Spleen (tissue), 7 donors: ENCODE results near the gene TP73.

Source experiments
- CTCF ChIP-seq, 11 experiments: fragments of 200-600 bp in 7 of 11; fragments of 450-650 bp in 4 of 11; sonication (generic) in 4 of 11; IDR thresholded peaks in 8 of 11; conservative IDR thresholded peaks in 3 of 11; 1 replicate in 7 of 11; 2 replicates in 4 of 11; pipeline versions ENCODE4 v1.4.0 to v1.8.0; 2016 to 2021; ENCODE audit warnings: antibody characterized with exemption in 11 of 11, inconsistent platforms in 4 of 11, mild to moderate bottlenecking in 1 of 11
- POLR2A ChIP-seq, 3 donors: fragments of 450-650 bp; IDR thresholded peaks; one replicate each; pipeline ENCODE4 v1.5.1; 2017; ENCODE audit warnings: antibody characterized with exemption in 3 of 3, mild to moderate bottlenecking in 1 of 3
- donor health status: DM: no; HTN: no; CAD: no; lungs with moderate emphysema.
- donor health status: DM: no; HTN: no; CAD: no.
- donor health status: DM: no; HTN: no; CAD: no.

- TF ChIP-seq POLR2A (IDR thresholded peaks at IDR 0.05), result no peak
- no peak for TF ChIP-seq CTCF (IDR thresholded peaks at IDR 0.05 in 8 of 11, conservative IDR thresholded peaks at IDR 0.05 in 3 of 11)
Observed at GRCh38 chr1:3658231-3658615, 5.9 kb downstream of the TP73 start.
